ENCODE data around the gene SPATA9. TPM values are rescaled to one million over a fixed set of nuclear protein-coding genes. Genes with fewer than 3 reads are reported as not detected.

SPATA9 gene
- total and polyA plus RNA-seq, 9 of the 15 experiments (the other 6 are each of a cell fraction or from before 2014, with no cell fraction given): 0.16 to 5.5 (median 0.39) TPM; not detected in 3

DNA sequence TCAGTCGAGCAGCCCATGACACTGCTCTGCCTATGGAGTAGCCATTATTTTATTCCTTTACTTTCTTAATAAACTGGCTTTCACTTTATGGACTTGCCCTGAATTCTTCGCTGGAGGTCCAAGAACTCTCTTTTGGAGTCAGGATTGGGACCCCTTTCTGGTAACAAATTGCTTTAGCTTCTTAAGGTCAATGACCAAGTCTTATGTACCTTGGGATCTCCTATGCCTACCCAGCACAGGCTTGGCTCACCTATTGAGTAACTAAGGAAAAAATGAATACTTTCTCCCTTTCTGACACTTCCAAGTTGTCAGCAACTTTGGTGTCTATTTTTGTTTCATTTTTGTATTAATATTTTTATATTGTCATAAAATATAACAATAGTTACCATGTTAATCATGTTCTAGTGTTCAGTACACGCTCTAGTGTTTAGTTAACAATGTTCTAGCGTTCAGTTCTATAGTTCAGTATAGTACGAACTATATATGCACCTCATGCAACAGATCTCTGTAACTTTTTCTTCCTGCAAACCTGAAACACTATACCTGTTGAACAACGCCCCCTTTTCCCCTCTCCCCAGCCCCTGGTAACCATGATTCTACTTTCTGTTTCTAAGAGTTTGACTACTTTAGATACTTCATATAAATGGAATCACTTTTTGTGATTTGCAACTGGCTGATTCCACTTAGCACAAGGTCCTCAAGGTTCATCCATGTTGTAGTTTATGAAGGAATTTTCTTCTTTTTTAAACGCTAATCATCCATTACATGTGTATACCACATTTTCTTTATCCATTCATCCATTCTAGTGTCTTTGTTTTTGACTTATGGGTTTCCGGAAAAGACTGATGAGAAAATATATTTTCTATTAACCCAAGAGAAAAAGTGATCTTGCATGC lies 46.6 kb upstream of the SPATA9 start (continued):
- TF ChIP-seq, protein P1, sequence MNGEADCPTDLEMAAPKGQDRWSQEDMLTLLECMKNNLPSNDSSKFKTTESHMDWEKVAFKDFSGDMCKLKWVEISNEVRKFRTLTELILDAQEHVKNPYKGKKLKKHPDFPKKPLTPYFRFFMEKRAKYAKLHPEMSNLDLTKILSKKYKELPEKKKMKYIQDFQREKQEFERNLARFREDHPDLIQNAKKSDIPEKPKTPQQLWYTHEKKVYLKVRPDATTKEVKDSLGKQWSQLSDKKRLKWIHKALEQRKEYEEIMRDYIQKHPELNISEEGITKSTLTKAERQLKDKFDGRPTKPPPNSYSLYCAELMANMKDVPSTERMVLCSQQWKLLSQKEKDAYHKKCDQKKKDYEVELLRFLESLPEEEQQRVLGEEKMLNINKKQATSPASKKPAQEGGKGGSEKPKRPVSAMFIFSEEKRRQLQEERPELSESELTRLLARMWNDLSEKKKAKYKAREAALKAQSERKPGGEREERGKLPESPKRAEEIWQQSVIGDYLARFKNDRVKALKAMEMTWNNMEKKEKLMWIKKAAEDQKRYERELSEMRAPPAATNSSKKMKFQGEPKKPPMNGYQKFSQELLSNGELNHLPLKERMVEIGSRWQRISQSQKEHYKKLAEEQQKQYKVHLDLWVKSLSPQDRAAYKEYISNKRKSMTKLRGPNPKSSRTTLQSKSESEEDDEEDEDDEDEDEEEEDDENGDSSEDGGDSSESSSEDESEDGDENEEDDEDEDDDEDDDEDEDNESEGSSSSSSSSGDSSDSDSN (IDR thresholded peaks at IDR 0.05; ENCODE audit: borderline replicate concordance in 1 of 2, low read depth in 2 of 2, low read length in 2 of 2): peak in 1 of 2 experiments; percentile 34; a peak in 1 of 4 replicates
- peak; percentile 95 for TF ChIP-seq ZNF717 (CRISPR knock-in tag; IDR thresholded peaks at IDR 0.05)
- TF ChIP-seq FOXJ2 (tag; IDR thresholded peaks at IDR 0.05): no peak
- TF ChIP-seq, protein P2, sequence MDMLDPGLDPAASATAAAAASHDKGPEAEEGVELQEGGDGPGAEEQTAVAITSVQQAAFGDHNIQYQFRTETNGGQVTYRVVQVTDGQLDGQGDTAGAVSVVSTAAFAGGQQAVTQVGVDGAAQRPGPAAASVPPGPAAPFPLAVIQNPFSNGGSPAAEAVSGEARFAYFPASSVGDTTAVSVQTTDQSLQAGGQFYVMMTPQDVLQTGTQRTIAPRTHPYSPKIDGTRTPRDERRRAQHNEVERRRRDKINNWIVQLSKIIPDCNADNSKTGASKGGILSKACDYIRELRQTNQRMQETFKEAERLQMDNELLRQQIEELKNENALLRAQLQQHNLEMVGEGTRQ (CRISPR knock-in tag; IDR thresholded peaks at IDR 0.05): no peak
- TF ChIP-seq, protein P3, sequence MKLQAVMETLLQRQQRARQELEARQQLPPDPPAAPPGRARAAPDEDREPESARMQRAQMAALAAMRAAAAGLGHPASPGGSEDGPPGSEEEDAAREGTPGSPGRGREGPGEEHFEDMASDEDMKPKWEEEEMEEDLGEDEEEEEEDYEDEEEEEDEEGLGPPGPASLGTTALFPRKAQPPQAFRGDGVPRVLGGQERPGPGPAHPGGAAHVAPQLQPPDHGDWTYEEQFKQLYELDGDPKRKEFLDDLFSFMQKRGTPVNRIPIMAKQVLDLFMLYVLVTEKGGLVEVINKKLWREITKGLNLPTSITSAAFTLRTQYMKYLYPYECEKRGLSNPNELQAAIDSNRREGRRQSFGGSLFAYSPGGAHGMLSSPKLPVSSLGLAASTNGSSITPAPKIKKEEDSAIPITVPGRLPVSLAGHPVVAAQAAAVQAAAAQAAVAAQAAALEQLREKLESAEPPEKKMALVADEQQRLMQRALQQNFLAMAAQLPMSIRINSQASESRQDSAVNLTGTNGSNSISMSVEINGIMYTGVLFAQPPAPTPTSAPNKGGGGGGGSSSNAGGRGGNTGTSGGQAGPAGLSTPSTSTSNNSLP (IDR thresholded peaks at IDR 0.05; ENCODE audit: borderline replicate concordance, low read depth, low read length): 0 out of 2 replicates have a peak, but pooled peaks have one; percentile 84
- TF ChIP-seq ZNF778 (CRISPR knock-in tag; IDR thresholded peaks at IDR 0.05): no peak
- TF ChIP-seq HIVEP1 (CRISPR knock-in tag; IDR thresholded peaks at IDR 0.05): no peak
- TF ChIP-seq, protein P4, sequence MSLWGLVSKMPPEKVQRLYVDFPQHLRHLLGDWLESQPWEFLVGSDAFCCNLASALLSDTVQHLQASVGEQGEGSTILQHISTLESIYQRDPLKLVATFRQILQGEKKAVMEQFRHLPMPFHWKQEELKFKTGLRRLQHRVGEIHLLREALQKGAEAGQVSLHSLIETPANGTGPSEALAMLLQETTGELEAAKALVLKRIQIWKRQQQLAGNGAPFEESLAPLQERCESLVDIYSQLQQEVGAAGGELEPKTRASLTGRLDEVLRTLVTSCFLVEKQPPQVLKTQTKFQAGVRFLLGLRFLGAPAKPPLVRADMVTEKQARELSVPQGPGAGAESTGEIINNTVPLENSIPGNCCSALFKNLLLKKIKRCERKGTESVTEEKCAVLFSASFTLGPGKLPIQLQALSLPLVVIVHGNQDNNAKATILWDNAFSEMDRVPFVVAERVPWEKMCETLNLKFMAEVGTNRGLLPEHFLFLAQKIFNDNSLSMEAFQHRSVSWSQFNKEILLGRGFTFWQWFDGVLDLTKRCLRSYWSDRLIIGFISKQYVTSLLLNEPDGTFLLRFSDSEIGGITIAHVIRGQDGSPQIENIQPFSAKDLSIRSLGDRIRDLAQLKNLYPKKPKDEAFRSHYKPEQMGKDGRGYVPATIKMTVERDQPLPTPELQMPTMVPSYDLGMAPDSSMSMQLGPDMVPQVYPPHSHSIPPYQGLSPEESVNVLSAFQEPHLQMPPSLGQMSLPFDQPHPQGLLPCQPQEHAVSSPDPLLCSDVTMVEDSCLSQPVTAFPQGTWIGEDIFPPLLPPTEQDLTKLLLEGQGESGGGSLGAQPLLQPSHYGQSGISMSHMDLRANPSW (CRISPR knock-in tag; IDR thresholded peaks at IDR 0.05): no peak
- TF ChIP-seq, protein P5, sequence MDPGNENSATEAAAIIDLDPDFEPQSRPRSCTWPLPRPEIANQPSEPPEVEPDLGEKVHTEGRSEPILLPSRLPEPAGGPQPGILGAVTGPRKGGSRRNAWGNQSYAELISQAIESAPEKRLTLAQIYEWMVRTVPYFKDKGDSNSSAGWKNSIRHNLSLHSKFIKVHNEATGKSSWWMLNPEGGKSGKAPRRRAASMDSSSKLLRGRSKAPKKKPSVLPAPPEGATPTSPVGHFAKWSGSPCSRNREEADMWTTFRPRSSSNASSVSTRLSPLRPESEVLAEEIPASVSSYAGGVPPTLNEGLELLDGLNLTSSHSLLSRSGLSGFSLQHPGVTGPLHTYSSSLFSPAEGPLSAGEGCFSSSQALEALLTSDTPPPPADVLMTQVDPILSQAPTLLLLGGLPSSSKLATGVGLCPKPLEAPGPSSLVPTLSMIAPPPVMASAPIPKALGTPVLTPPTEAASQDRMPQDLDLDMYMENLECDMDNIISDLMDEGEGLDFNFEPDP (CRISPR knock-in tag; IDR thresholded peaks at IDR 0.05): 0 out of 2 replicates have a peak, but pooled peaks have one; percentile 10
- peak; percentile 93 for TF ChIP-seq HNRNPL (IDR thresholded peaks at IDR 0.05; ENCODE audit: low read depth, low read length)
- TF ChIP-seq BACH1 (tag; IDR thresholded peaks at IDR 0.05): no peak
- no peak for TF ChIP-seq ZNF217 (CRISPR knock-in tag; IDR thresholded peaks at IDR 0.05)
- no peak for TF ChIP-seq GATA2 (CRISPR knock-in tag; IDR thresholded peaks at IDR 0.05)
- TF ChIP-seq CREM (IDR thresholded peaks at IDR 0.05; ENCODE audit: low read depth): 0 out of 2 replicates have a peak, but pooled peaks have one; percentile 19
- TF ChIP-seq ZNF174 (CRISPR knock-in tag; IDR thresholded peaks at IDR 0.05): no peak
